IPS DF 6.9 (cell line): Measurements from ENCODE around the gene STK31.
"Not testable (repeated sequence)": the region's sequence is repeated elsewhere in the genome, so short reads cannot be mapped to it uniquely, and the experiment has no call there.

Source experiments
- DNase-seq: peaks from one replicate; pipeline ENCODE4 v3.0.0-alpha.2; 2013; ENCODE audit warnings: low read depth, low spot score
- H3K27ac ChIP-seq: one replicate; pipeline ENCODE4 v1.5.1; 2013; ENCODE audit warnings: low read length, control low read depth
- H3K27me3 ChIP-seq: 2 replicates; pipeline ENCODE4 v1.6.1; 2013; ENCODE audit warnings: mild to moderate bottlenecking, low read length; ENCODE audit not compliant: control insufficient read depth, insufficient read depth
- H3K36me3 ChIP-seq: 2 replicates; pipeline ENCODE4 v1.6.1; 2013; ENCODE audit warnings: low read length; ENCODE audit not compliant: control insufficient read depth, insufficient read depth
- H3K4me1 ChIP-seq: 2 replicates; pipeline ENCODE4 v1.6.1; 2013; ENCODE audit warnings: low read length; ENCODE audit not compliant: control insufficient read depth, insufficient read depth
- H3K4me3 ChIP-seq: 2 replicates; pipeline ENCODE4 v1.5.1; 2013; ENCODE audit warnings: mild to moderate bottlenecking, low read length
- H3K9me3 ChIP-seq: 2 replicates; pipeline ENCODE4 v1.6.1; 2013; ENCODE audit warnings: low read length, inconsistent platforms; ENCODE audit not compliant: control insufficient read depth, insufficient read depth
- WGBS: extraction: QIAGEN DNeasy Blood & Tissue Kit; methylation state at CpG from one replicate; pipeline ENCODE4 v1.1.7; 2013; ENCODE audit warnings: mixed read lengths, missing lambda C conversion rate; ENCODE audit not compliant: insufficient read length, insufficient coverage; 5-methylcytosine and 5-hydroxymethylcytosine counted together

Gene STK31

GRCh38 chr7:23751852-23752251, 41.8 kb downstream of the STK31 start:
- Histone ChIP-seq H3K9me3 (no peaks in the 10 kb centered on the region), H3K27me3 (no peaks in the 10 kb centered on the region)
- no CpG with 5 or more reads among the region's 1 CpG for WGBS

GRCh38 chr7:23758839-23759238, 48.8 kb downstream of the STK31 start:
- H3K27me3 ChIP-seq, DNase-seq, H3K4me3 ChIP-seq, H3K9me3 ChIP-seq, H3K4me1 ChIP-seq, H3K27ac ChIP-seq, H3K36me3 ChIP-seq: not testable (repeated sequence)
- WGBS, result no CpG with 5 or more reads among the region's 3 CpGs

More at GRCh38 chr7:23751852-23752251, 41.8 kb downstream of the STK31 start:
- Histone ChIP-seq H3K4me1 (no peaks in the 10 kb centered on the region), H3K36me3 (no peaks in the 10 kb centered on the region), H3K4me3 (no peak overlapping the region), H3K27ac (no peak overlapping the region)
- no peak for DNase-seq

GRCh38 chr7:23759671-23760391, 49.8 kb downstream of the STK31 start:
- H3K9me3 ChIP-seq, result no peaks in the 10 kb centered on the region
- no peak overlapping the region for H3K4me3 ChIP-seq
- no peak overlapping the region for H3K27ac ChIP-seq
- H3K36me3 ChIP-seq, result no peaks in the 10 kb centered on the region
- no peaks in the 10 kb centered on the region for H3K4me1 ChIP-seq
- no peaks in the 10 kb centered on the region for H3K27me3 ChIP-seq
- DNase-seq, result no peak

GRCh38 chr7:23765943-23766342, 55.9 kb downstream of the STK31 start:
- Histone ChIP-seq H3K27me3 (no peaks in the 10 kb centered on the region), H3K4me1 (no peaks in the 10 kb centered on the region), H3K36me3 (no peaks in the 10 kb centered on the region), H3K4me3 (no peak overlapping the region), H3K27ac (no peak overlapping the region), H3K9me3 (no peaks in the 10 kb centered on the region)
- DNase-seq, result no peak
- no CpG with 5 or more reads among the region's 3 CpGs for WGBS

GRCh38 chr7:23767514-23767913, 57.5 kb downstream of the STK31 start:
- no peak for DNase-seq
- no peaks in the 10 kb centered on the region for H3K9me3 ChIP-seq
- H3K4me3 ChIP-seq, result no peak overlapping the region
- H3K36me3 ChIP-seq, result no peaks in the 10 kb centered on the region
- H3K27me3 ChIP-seq, result no peaks in the 10 kb centered on the region
- no peaks in the 10 kb centered on the region for H3K4me1 ChIP-seq
- no peak overlapping the region for H3K27ac ChIP-seq

GRCh38 chr7:23768022-23768421, 58.0 kb downstream of the STK31 start:
- no peak for DNase-seq
- Histone ChIP-seq H3K27me3 (no peaks in the 10 kb centered on the region), H3K27ac (no peak overlapping the region), H3K4me1 (no peaks in the 10 kb centered on the region), H3K36me3 (no peaks in the 10 kb centered on the region), H3K9me3 (no peaks in the 10 kb centered on the region), H3K4me3 (no peak overlapping the region)
- WGBS, result no CpG with 5 or more reads among the region's 3 CpGs

- H3K36me3 ChIP-seq, H3K4me1 ChIP-seq, H3K9me3 ChIP-seq, H3K27me3 ChIP-seq, DNase-seq, H3K27ac ChIP-seq, H3K4me3 ChIP-seq: not testable (repeated sequence)
- no CpG with 5 or more reads among the region's 7 CpGs for WGBS
Observed at GRCh38 chr7:23779185-23779800, 69.3 kb downstream of the STK31 start.

- Histone ChIP-seq H3K27ac (no peak overlapping the region), H3K4me1 (no peaks in the 10 kb centered on the region), H3K27me3 (no peaks in the 10 kb centered on the region), H3K36me3 (no peaks in the 10 kb centered on the region), H3K4me3 (no peak overlapping the region), H3K9me3 (no peaks in the 10 kb centered on the region)
- no peak for DNase-seq
- WGBS, result no CpG with 5 or more reads among the region's 5 CpGs
Observed at GRCh38 chr7:23783115-23783514, 73.1 kb downstream of the STK31 start.

- Histone ChIP-seq H3K36me3 (no peaks in the 10 kb centered on the region), H3K27ac (no peak overlapping the region), H3K9me3 (no peaks in the 10 kb centered on the region), H3K4me3 (no peak overlapping the region), H3K27me3 (no peaks in the 10 kb centered on the region), H3K4me1 (no peaks in the 10 kb centered on the region)
- no CpG with 5 or more reads among the region's 3 CpGs for WGBS
- no peak for DNase-seq
Observed at GRCh38 chr7:23787272-23787671, 77.3 kb downstream of the STK31 start.

- H3K4me1 ChIP-seq, result no peaks in the 10 kb centered on the region
- no peaks in the 10 kb centered on the region for H3K36me3 ChIP-seq
- no peak overlapping the region for H3K4me3 ChIP-seq
- no peaks in the 10 kb centered on the region for H3K27me3 ChIP-seq
- no peak overlapping the region for H3K27ac ChIP-seq
- no peak for DNase-seq
- H3K9me3 ChIP-seq, result no peaks in the 10 kb centered on the region
- no CpG with 5 or more reads among the region's 3 CpGs for WGBS
Observed at GRCh38 chr7:23788843-23789242, 78.8 kb downstream of the STK31 start.

GRCh38 chr7:23791721-23792120, 81.7 kb downstream of the STK31 start:
- Histone ChIP-seq H3K4me1 (no peaks in the 10 kb centered on the region), H3K9me3 (peaks cover 5% of the 10 kb centered on the region), H3K27ac (no peak overlapping the region), H3K27me3 (no peaks in the 10 kb centered on the region), H3K36me3 (no peaks in the 10 kb centered on the region), H3K4me3 (no peak overlapping the region)
- DNase-seq, result no peak
